Suprapubic skin (tissue), 3 donors: Measurements from ENCODE around the gene PANK4.

Experiments used
- EP300 ChIP-seq: sonication (generic); formaldehyde crosslinking; IDR thresholded peaks from one replicate; pipeline ENCODE4 v1.6.1; 2017; ENCODE audit warnings: antibody characterized with exemption
- POLR2A ChIP-seq, 2 donors: fragments of 450-650 bp; IDR thresholded peaks; one replicate each; pipeline ENCODE4 v1.6.1; 2017; ENCODE audit warnings: antibody characterized with exemption in 2 of 2, mild to moderate bottlenecking in 2 of 2, moderate library complexity in 2 of 2
- TF ChIP-seq, protein P1 (sequence below), 2 donors: fragments of 200-600 bp in 1 of 2; fragments of 450-650 bp in 1 of 2; sonication (generic) in 1 of 2; IDR thresholded peaks; one replicate each; pipeline ENCODE4 v1.5.1; 2016 to 2019; ENCODE audit warnings: antibody characterized with exemption in 2 of 2, mild to moderate bottlenecking in 1 of 2, moderate library complexity in 1 of 2

DNA sequence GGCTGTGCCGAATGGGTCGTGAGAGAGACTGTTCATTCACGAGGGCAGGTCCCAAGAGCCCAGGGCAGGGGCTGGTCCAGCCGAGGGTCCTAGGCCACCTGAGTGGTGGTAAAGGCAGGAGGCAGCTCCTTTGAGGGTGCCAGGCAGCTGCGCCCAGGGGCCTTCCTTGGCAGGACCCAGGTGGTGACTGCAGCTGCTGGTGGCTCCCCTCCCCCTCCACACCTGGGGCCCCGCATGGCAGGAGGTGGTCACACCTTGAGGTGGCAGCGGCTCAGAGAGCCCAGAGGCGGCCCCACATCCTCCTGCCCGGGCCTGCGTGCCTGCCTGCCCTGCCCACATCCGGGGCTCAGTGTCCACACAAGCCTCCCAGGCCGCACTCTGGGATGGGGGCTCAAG is 60.1 kb downstream of the PANK4 start:
- TF ChIP-seq EP300 (no peak), POLR2A (IDR thresholded peaks at IDR 0.05) (no peak)
- TF ChIP-seq, protein P1, sequence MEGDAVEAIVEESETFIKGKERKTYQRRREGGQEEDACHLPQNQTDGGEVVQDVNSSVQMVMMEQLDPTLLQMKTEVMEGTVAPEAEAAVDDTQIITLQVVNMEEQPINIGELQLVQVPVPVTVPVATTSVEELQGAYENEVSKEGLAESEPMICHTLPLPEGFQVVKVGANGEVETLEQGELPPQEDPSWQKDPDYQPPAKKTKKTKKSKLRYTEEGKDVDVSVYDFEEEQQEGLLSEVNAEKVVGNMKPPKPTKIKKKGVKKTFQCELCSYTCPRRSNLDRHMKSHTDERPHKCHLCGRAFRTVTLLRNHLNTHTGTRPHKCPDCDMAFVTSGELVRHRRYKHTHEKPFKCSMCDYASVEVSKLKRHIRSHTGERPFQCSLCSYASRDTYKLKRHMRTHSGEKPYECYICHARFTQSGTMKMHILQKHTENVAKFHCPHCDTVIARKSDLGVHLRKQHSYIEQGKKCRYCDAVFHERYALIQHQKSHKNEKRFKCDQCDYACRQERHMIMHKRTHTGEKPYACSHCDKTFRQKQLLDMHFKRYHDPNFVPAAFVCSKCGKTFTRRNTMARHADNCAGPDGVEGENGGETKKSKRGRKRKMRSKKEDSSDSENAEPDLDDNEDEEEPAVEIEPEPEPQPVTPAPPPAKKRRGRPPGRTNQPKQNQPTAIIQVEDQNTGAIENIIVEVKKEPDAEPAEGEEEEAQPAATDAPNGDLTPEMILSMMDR (IDR thresholded peaks at IDR 0.05), result no peak
